ENCODE results near the gene SCN5A.

SCN5A gene

DNA sequence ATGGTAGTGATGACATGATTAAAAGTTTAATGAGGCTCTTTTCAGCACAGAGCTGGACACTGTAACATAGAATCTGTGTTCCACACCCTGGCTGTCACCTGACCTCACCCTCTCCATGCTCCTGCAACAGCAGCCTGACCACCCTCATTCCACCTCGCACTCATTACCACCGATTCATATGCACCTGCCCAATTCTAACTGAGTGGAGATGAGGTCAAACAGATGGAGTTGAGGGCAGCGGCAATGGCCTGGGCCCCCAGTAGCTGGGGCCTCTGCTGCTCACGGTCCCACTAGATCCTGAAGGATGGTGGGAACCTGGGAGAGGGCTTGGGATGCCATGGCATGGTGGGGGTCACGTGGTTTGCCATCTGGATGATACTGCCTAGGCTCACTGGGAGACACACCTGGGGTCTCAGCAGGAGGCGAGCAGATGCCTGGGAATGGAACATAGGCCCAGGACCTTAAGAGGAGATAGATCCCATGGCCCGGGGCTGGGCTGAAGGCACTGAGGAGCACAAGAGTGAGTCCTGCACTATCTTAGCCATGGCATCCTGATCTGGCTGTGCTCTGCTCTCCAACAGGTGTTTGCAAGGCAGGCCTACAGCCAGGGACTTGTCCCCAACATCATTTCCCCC lies 1.3 kb downstream of the SCN5A start:
- in situ Hi-C loops (cut with MboI; ENCODE audit: low sequenced_read_pairs): no loop called here

GRCh38 chr3:38647217-38647970 lies 2.1 kb downstream of the SCN5A start:
- in situ Hi-C loops (cut with MboI; ENCODE audit: low sequenced_read_pairs): no loop called here

DNA sequence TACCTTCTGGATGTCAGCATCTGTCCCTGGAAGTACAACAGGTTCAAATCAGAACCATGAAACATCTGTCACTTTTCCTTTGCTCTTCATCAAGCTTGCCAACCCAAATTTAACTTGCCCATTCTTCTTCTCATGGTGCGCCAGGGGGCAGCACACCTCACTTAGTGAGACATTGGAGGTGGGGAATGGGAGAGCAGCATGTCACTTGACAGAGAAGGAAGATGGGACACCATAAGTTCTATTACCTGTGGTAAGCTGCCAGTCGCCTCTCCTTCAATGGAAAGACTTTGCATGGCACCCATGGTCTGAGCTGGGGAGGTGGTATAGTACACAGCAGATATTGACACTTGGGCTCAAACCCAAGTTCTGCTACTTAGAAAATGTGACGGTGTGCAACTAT lies 2.9 kb downstream of the SCN5A start:
- in situ Hi-C loops (cut with MboI; ENCODE audit: low sequenced_read_pairs): no loop called here

GRCh38 chr3:38646062-38646461 lies 3.4 kb downstream of the SCN5A start:
- in situ Hi-C loops (cut with MboI; ENCODE audit: low sequenced_read_pairs): no loop called here

DNA sequence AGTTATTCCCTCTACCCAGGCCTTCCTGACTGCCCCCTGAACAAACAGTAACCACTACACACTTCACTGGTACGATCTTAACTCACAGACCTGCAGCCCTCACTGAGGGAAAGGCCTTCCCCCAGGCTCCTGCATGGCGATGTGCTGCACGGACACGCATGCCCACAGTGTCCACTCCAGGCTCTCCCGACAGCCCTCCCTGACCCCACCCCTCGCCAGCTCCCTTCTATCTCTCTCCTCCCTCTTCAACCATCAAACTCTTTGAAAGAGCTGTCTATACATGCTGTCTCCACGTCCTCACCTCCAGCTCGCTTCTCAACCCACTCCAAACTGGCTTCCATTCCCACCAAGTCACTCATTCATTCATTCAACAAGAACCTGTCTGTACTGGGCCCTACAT lies 3.9 kb downstream of the SCN5A start:
- in situ Hi-C loops (cut with MboI; ENCODE audit: low sequenced_read_pairs): no loop called here

DNA sequence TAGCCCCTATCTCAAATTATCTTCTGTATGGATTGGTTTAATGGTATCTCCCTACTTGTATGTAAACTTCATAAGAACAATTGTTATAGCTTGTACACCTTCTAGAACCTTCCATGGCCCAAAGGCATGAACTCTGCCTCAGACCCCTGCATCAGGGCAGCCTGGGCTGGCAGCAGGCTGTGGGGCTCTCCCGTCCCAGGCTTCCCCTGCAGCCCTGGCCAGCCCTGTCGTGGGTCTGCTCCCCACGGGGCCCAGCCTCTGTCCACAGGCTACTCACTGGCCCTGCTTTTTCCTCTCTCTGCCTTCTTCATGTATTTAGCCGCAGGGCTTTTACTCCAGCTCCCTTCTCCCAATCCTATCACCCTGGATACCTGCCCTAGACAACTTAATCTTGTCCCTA lies 4.4 kb downstream of the SCN5A start:
- in situ Hi-C loops (cut with MboI; ENCODE audit: low sequenced_read_pairs): no loop called here

- in situ Hi-C loops (cut with MboI; ENCODE audit: low sequenced_read_pairs): no loop called here
Measured at GRCh38 chr3:38644662-38645053, 4.8 kb downstream of the SCN5A start.

DNA sequence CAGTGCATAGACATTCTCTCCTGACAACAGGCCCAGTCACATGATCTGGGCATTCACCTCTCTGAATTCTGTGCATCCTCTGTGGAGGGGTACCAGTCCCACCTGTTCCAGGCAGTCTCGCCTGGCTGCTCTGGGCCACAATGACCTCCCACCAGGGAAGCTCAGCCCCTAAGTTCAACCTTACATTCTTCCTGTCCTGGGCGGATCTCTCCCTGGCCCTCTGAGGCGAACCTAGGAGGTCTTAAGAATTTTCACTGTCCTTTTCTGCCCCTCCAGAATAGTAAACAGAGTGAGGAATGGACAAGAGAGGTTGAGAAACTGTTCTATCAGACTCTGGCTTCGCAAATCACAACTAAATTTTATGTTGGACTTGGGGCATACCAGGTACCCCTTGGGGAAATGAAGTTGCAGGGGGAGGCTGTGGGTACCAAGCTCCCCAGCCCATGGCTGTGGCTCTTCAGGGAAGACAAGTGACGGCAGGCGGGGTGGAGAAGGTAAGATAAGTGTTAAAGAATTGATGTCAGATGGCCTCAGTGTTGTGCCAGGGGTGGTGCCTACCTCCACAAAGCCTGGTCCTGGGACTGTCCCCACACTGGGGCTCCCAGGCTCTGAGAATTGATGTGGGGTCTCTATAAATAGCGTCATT lies 5.3 kb downstream of the SCN5A start:
- in situ Hi-C loops (cut with MboI; ENCODE audit: low sequenced_read_pairs): no loop called here

DNA sequence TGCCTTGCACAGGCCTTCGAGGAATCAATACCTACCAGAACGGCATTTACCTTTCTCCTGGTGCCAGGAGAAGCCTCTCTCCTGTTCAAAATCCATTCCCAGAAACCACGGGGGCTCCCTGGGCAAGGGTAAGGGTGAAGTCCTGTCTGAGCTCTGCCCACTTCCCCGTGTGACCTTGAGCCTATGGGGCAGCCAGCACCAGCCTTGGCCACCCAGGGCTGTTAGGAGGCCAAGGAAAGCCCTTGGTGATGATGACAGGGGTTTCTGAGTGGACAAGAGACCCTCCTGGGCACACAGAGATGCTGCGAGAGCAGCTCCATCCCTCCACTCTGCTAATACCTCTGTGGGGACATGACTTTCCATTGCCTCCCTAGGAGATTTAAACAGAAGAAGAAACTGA lies 5.9 kb downstream of the SCN5A start:
- in situ Hi-C loops (cut with MboI; ENCODE audit: low sequenced_read_pairs): no loop called here

DNA sequence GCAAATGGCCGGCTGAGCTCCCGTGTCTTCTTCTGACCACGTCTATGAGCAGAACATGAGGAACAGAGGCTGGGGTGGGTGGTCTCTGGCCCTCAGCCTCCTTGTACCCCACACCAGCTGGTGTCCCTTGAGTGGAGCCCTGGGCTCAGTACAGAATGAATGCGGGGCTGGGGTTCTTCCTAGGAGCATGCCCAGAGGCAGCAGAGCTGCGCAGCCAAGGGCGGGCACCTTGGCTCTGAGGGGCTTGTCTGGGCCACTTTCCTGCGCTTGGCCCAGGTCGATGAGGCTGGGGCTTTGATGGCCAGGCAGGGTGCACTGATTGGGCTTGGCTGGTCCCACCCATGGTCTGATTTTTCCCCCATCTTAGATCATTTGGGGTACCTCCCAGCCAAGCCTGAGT lies 6.4 kb downstream of the SCN5A start:
- in situ Hi-C loops (cut with MboI; ENCODE audit: low sequenced_read_pairs): no loop called here

- in situ Hi-C loops (cut with MboI; ENCODE audit: low sequenced_read_pairs): no loop called here
Measured at GRCh38 chr3:38641461-38642110, 7.9 kb downstream of the SCN5A start.

GRCh38 chr3:38640661-38641452 lies 8.6 kb downstream of the SCN5A start:
- in situ Hi-C loops (cut with MboI; ENCODE audit: low sequenced_read_pairs): no loop called here

- in situ Hi-C loops (cut with MboI; ENCODE audit: low sequenced_read_pairs): no loop called here
Measured at GRCh38 chr3:38638354-38638753, 11.1 kb downstream of the SCN5A start.

DNA sequence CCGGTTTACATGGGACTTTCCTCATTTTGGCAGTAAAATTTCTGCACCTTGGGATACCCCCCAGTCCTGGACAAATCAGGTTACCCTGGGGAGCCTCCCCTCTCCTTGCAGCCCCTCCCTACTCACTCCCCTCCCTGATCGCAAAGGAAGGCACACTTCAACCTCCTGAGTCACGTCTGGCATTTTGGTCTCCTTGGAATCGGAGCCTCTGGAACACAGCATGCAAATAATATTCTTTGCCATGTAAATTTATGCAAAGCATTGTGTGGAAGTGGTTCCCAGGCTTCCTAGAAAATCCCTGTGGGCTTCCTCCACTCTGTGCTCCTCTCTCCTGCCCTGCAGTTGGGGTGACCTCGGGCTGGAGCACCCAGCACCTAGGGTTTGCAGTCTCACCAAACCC lies 11.6 kb downstream of the SCN5A start:
- in situ Hi-C loops (cut with MboI; ENCODE audit: low sequenced_read_pairs): no loop called here

DNA sequence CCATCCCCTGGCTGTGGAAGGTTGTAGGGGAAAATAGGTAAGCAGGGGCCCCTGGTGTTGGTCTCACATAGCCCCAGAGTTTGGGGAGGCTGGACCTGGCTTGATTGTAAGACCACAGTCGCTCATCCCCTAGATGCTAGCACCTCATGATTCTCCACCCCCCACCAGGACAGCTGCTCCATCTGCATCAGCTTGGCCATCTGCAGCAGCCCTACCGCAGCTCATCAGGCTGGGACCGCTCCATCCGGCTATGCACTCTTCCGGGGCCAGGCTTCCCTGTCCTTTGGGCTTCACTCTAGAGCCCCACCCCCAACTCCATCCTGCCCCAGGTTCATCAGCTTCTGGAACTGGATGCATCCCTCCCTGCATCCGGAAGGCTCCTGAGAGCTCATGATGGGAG lies 12.6 kb downstream of the SCN5A start:
- in situ Hi-C loops (cut with MboI; ENCODE audit: low sequenced_read_pairs): no loop called here

DNA sequence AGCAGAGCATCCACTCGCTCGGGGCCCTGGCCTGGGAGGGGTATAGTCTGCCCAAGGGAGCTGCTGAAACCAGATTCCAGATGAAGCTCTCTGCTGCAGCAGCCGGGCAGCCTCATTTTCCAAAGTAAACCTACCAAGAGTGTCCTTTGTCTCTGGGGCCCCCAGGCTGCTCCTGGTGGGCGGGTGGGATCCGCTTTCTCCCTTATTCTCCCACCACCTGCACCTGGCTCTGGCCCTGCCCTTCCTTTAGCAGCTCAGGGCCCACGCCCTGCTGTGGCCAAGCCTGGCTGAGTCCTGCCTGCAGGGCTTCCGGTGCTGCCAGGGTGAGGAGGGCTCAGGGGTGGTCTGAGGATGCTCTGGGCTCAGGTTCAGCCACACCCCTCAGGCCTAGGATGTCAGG lies 13.0 kb downstream of the SCN5A start:
- in situ Hi-C loops (cut with MboI; ENCODE audit: low sequenced_read_pairs): no loop called here

DNA sequence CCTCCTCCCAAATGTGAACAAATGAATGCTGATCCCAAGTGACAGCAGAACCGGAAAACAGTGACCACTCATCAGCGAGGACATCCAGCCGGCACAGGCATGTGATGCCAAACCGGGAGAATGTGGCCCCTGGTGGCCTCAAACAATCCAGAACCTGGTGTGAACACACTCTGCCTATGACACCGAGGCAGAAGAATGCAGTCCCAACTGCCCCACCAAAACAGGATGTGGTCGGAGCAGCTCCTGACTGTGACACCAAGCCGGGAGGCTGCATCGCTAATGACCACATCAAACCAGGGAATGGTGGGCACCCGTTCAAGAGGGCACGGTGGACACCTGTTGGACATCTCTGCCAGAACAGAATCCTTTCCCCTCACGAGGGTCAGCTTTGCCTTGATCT lies 15.4 kb downstream of the SCN5A start:
- in situ Hi-C loops (cut with MboI; ENCODE audit: low sequenced_read_pairs): no loop called here

DNA sequence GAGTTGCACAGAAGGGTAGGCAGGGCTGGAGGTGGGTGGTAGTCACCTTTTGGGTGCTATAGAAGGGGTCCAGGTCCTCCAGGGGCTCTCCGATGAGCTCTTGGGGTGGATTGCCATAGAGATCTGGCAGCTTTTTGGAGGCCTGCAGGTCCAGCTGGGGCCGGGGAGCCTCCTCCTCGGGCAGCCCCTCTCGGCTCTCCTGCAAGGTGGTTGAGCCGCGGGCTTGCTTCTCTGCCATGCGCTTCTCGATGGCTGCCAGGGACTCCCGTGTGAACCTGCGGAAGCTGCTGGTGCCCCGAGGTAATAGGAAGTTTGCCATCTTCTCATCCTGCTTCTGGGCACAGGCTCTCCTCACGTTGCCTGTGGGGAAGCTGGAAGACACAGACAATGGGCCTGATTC lies 16.5 kb downstream of the SCN5A start:
- in situ Hi-C loops (cut with MboI; ENCODE audit: low sequenced_read_pairs): no loop called here

- in situ Hi-C loops (cut with MboI; ENCODE audit: low sequenced_read_pairs): no loop called here
Measured at GRCh38 chr3:38630606-38631005, 18.9 kb downstream of the SCN5A start.

DNA sequence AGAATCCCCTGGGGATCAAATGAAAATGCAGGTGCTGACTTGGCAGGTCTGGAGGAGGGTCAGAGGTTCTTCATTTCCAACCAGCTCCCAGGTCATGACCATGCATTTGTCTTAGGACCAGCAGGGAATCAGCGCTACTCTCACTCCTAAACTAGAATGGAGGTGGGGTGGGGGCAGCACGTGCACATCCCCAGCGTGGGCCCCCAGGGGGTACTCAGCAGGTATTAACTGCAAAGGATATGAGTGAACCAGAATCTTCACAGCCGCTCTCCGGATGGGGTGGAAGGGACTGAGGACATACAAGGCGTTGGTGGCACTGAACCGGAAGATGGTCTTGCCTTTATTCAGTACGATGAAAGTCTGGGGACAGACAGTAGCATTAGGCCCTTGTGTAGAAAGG lies 19.4 kb downstream of the SCN5A start:
- in situ Hi-C loops (cut with MboI; ENCODE audit: low sequenced_read_pairs): no loop called here

- in situ Hi-C loops (cut with MboI; ENCODE audit: low sequenced_read_pairs): no loop called here
Measured at GRCh38 chr3:38628835-38629234, 20.7 kb downstream of the SCN5A start.

All from HL-60/S4 treated with phorbol 12-myristate 13-acetate at 8.2 ng/mL for 4 days and 3 days (cell line).